Daoy (cell line): Measurements from ENCODE around the gene MPZL2. TPM values are rescaled to one million over a fixed set of nuclear protein-coding genes. Genes with fewer than 3 reads are reported as not detected.

Experiments used
- total RNA-seq: library from RNA; depleted of rRNA; stranded (reverse); fragments of >200 nt; shearing (Covaris generic); gene quantifications from 2 replicates; pipeline ENCODE4 v1.2.3, GENCODE V29; 2014; rRNA removed

The MPZL2 gene
- total RNA-seq, 1 experiment from 2014 or later, result 0.17 TPM

Other genes starting within 250 kb of the MPZL2 start
- gene TMPRSS4, start 187.2 kb downstream of the MPZL2 start, total RNA-seq, result not detected in 2 replicates
- not detected in 2 replicates for gene SMIM35, start 177.3 kb downstream of the MPZL2 start, total RNA-seq
- gene SCN4B, start 111.5 kb downstream of the MPZL2 start, total RNA-seq, result 0.57 and 1.2 TPM in 2 replicates
- not detected in 2 replicates for gene SCN2B, start 87.7 kb downstream of the MPZL2 start, total RNA-seq
- not detected in 2 replicates for gene JAML, start 39.3 kb downstream of the MPZL2 start, total RNA-seq
- gene MPZL3, start 11.9 kb downstream of the MPZL2 start, total RNA-seq, result 5.0 and 7.1 TPM in 2 replicates
- not detected in 2 replicates for gene CD3E, start 40.4 kb upstream of the MPZL2 start, total RNA-seq
- 0.51 TPM in 1 of 2 replicates, not detected in the other for gene CD3D, start 78.4 kb upstream of the MPZL2 start, total RNA-seq
- gene CD3G, start 80.0 kb upstream of the MPZL2 start, total RNA-seq, result not detected in 2 replicates
- 33.8 and 34.7 TPM in 2 replicates for gene UBE4A, start 95.3 kb upstream of the MPZL2 start, total RNA-seq
- gene ATP5MG, start 137.3 kb upstream of the MPZL2 start, total RNA-seq, result 66.2 and 69.5 TPM in 2 replicates
- 13.2 and 19.1 TPM in 2 replicates for gene KMT2A, start 172.2 kb upstream of the MPZL2 start, total RNA-seq